Effector memory CD8-positive, alpha-beta T cell (primary cell): ENCODE results near the gene PLCB4.

ENCODE experiments used
- ATAC-seq: fragments of 150-1000 bp; cut with Tn5 transposase; replicated peaks from 2 replicates; pipeline ENCODE4 v1.10.0; 2021; ENCODE audit warnings: mild to moderate bottlenecking, moderate library complexity
- DNase-seq, 3 experiments: peaks; one replicate each; pipeline ENCODE4 v3.0.0; 2021
- H3K27ac Mint-ChIP-seq, 2 donors: one replicate each; pipeline ENCODE4 v1.8.0; 2022; ENCODE audit warnings: mild to moderate bottlenecking in 2 of 2, mixed read lengths in 2 of 2, moderate library complexity in 2 of 2
- H3K27me3 Mint-ChIP-seq, 2 donors: one replicate each; pipeline ENCODE4 v1.8.0; 2022; ENCODE audit warnings: mixed read lengths in 2 of 2
- H3K36me3 Mint-ChIP-seq: one replicate; pipeline ENCODE4 v1.8.0; 2022; ENCODE audit warnings: mild to moderate bottlenecking, moderate library complexity, mixed read lengths; ENCODE audit not compliant: insufficient read depth
- H3K4me1 Mint-ChIP-seq, 2 donors: one replicate each; pipeline ENCODE4 v1.8.0; 2022; ENCODE audit warnings: low read depth in 2 of 2, mixed read lengths in 2 of 2
- H3K4me3 Mint-ChIP-seq, 2 donors: one replicate each; pipeline ENCODE4 v1.8.0; 2022; ENCODE audit warnings: mild to moderate bottlenecking in 2 of 2, mixed read lengths in 2 of 2, moderate library complexity in 2 of 2
- H3K9me3 Mint-ChIP-seq, 2 donors: one replicate each; pipeline ENCODE4 v1.8.0; 2022; ENCODE audit warnings: mixed read lengths in 2 of 2

The PLCB4 gene

GRCh38 chr20:9281803-9282202 lies 212.9 kb downstream of the PLCB4 start:
- Mint-ChIP-seq H3K27me3 (no peaks in the 10 kb centered on the region), H3K36me3 (no peaks in the 10 kb centered on the region), H3K4me1 (no peaks in the 10 kb centered on the region), H3K4me3 (no peak overlapping the region), H3K9me3 (peaks cover 4 to 14% of the 10 kb centered on the region in 2 donors), H3K27ac (no peak overlapping the region)
- no peak for ATAC-seq
- DNase-seq: no peak

- no peak for DNase-seq
- Mint-ChIP-seq H3K27ac (no peak overlapping the region), H3K27me3 (no peaks in the 10 kb centered on the region), H3K4me3 (no peak overlapping the region), H3K4me1 (no peaks in the 10 kb centered on the region), H3K9me3 (peaks cover 5 to 7% of the 10 kb centered on the region in 2 donors), H3K36me3 (no peaks in the 10 kb centered on the region)
- no peak for ATAC-seq
Observed at GRCh38 chr20:9285617-9286016, 216.7 kb downstream of the PLCB4 start.

GRCh38 chr20:9286501-9287461 lies 217.9 kb downstream of the PLCB4 start:
- no peak overlapping the region for H3K4me3 Mint-ChIP-seq
- H3K9me3 Mint-ChIP-seq: peaks cover 5% of the 10 kb centered on the region in 2 donors
- no peaks in the 10 kb centered on the region for H3K36me3 Mint-ChIP-seq
- H3K4me1 Mint-ChIP-seq: no peaks in the 10 kb centered on the region
- no peak for DNase-seq
- no peak overlapping the region for H3K27ac Mint-ChIP-seq
- H3K27me3 Mint-ChIP-seq: no peaks in the 10 kb centered on the region
- no peak for ATAC-seq

- H3K27me3 Mint-ChIP-seq: no peaks in the 10 kb centered on the region
- ATAC-seq: no peak
- H3K36me3 Mint-ChIP-seq: no peaks in the 10 kb centered on the region
- no peak overlapping the region for H3K4me3 Mint-ChIP-seq
- DNase-seq: no peak
- H3K9me3 Mint-ChIP-seq: peaks cover 3 to 7% of the 10 kb centered on the region in 2 donors
- H3K4me1 Mint-ChIP-seq: no peaks in the 10 kb centered on the region
- no peak overlapping the region for H3K27ac Mint-ChIP-seq
Observed at GRCh38 chr20:9287826-9288225, 218.9 kb downstream of the PLCB4 start.

GRCh38 chr20:9290331-9290730 lies 221.4 kb downstream of the PLCB4 start:
- no peak overlapping the region for H3K4me3 Mint-ChIP-seq
- no peak overlapping the region for H3K27ac Mint-ChIP-seq
- DNase-seq (no peak), ATAC-seq (no peak)
- H3K4me1 Mint-ChIP-seq: no peaks in the 10 kb centered on the region
- H3K27me3 Mint-ChIP-seq: no peaks in the 10 kb centered on the region
- H3K9me3 Mint-ChIP-seq: peaks cover 9% of the 10 kb centered on the region in 2 donors
- no peaks in the 10 kb centered on the region for H3K36me3 Mint-ChIP-seq

- Mint-ChIP-seq H3K36me3 (no peaks in the 10 kb centered on the region), H3K27me3 (no peaks in the 10 kb centered on the region), H3K4me1 (no peaks in the 10 kb centered on the region), H3K9me3 (peaks cover 8 to 9% of the 10 kb centered on the region in 2 donors), H3K4me3 (no peak overlapping the region), H3K27ac (no peak overlapping the region)
- no peak for DNase-seq
- ATAC-seq: no peak
Observed at GRCh38 chr20:9293145-9293544, 224.3 kb downstream of the PLCB4 start.

GRCh38 chr20:9294041-9294440 lies 225.2 kb downstream of the PLCB4 start:
- no peaks in the 10 kb centered on the region for H3K36me3 Mint-ChIP-seq
- ATAC-seq (no peak), DNase-seq (no peak)
- H3K4me1 Mint-ChIP-seq: no peaks in the 10 kb centered on the region
- peaks cover 4 to 9% of the 10 kb centered on the region in 2 donors for H3K9me3 Mint-ChIP-seq
- no peak overlapping the region for H3K27ac Mint-ChIP-seq
- no peak overlapping the region for H3K4me3 Mint-ChIP-seq
- no peaks in the 10 kb centered on the region for H3K27me3 Mint-ChIP-seq

- no peak overlapping the region for H3K27ac Mint-ChIP-seq
- peaks cover 0 to 4% of the 10 kb centered on the region in 2 donors for H3K9me3 Mint-ChIP-seq
- H3K4me1 Mint-ChIP-seq: no peaks in the 10 kb centered on the region
- no peak for ATAC-seq
- H3K27me3 Mint-ChIP-seq: no peaks in the 10 kb centered on the region
- no peak overlapping the region for H3K4me3 Mint-ChIP-seq
- H3K36me3 Mint-ChIP-seq: no peaks in the 10 kb centered on the region
- no peak for DNase-seq
Observed at GRCh38 chr20:9298906-9299305, 230.0 kb downstream of the PLCB4 start.

GRCh38 chr20:9300080-9300479 lies 231.2 kb downstream of the PLCB4 start:
- no peaks in the 10 kb centered on the region for H3K27me3 Mint-ChIP-seq
- H3K27ac Mint-ChIP-seq: no peak overlapping the region
- DNase-seq (no peak), ATAC-seq (no peak)
- no peaks in the 10 kb centered on the region for H3K36me3 Mint-ChIP-seq
- H3K4me1 Mint-ChIP-seq: no peaks in the 10 kb centered on the region
- peaks cover 1 to 7% of the 10 kb centered on the region in 2 donors for H3K9me3 Mint-ChIP-seq
- no peak overlapping the region for H3K4me3 Mint-ChIP-seq

GRCh38 chr20:9300534-9300933 lies 231.6 kb downstream of the PLCB4 start:
- Mint-ChIP-seq H3K27me3 (no peaks in the 10 kb centered on the region), H3K9me3 (peaks cover 1 to 9% of the 10 kb centered on the region in 2 donors), H3K4me1 (no peaks in the 10 kb centered on the region), H3K36me3 (no peaks in the 10 kb centered on the region), H3K27ac (no peak overlapping the region), H3K4me3 (no peak overlapping the region)
- no peak for DNase-seq
- no peak for ATAC-seq

- no peaks in the 10 kb centered on the region for H3K27me3 Mint-ChIP-seq
- no peak overlapping the region for H3K4me3 Mint-ChIP-seq
Observed at GRCh38 chr20:9301129-9302090, 232.5 kb downstream of the PLCB4 start.

GRCh38 chr20:9302091-9302462 lies 233.2 kb downstream of the PLCB4 start:
- no peak for DNase-seq
- no peaks in the 10 kb centered on the region for H3K36me3 Mint-ChIP-seq
- no peak overlapping the region for H3K27ac Mint-ChIP-seq
- no peaks in the 10 kb centered on the region for H3K4me1 Mint-ChIP-seq
- no peak for ATAC-seq
- H3K27me3 Mint-ChIP-seq: no peaks in the 10 kb centered on the region
- no peak overlapping the region for H3K4me3 Mint-ChIP-seq
- H3K9me3 Mint-ChIP-seq: peaks cover 1 to 22% of the 10 kb centered on the region in 2 donors

More at GRCh38 chr20:9301129-9302090, 232.5 kb downstream of the PLCB4 start:
- DNase-seq: no peak
- Mint-ChIP-seq H3K27ac (peak overlapping the region in 1 of 2 donors; percentile 16), H3K4me1 (no peaks in the 10 kb centered on the region), H3K36me3 (no peaks in the 10 kb centered on the region), H3K9me3 (peaks cover 1 to 17% of the 10 kb centered on the region in 2 donors)
- no peak for ATAC-seq

- H3K27ac Mint-ChIP-seq: no peak overlapping the region
Observed at GRCh38 chr20:9306521-9306920, 237.6 kb downstream of the PLCB4 start.

More at GRCh38 chr20:9306521-9306920, 237.6 kb downstream of the PLCB4 start:
- Mint-ChIP-seq H3K4me1 (no peaks in the 10 kb centered on the region), H3K9me3 (peaks cover 1 to 22% of the 10 kb centered on the region in 2 donors), H3K4me3 (no peak overlapping the region), H3K36me3 (no peaks in the 10 kb centered on the region), H3K27me3 (no peaks in the 10 kb centered on the region)
- ATAC-seq (no peak), DNase-seq (no peak)
